ENCODE measurements around the gene SPPL3. TPM values are rescaled to one million over a fixed set of nuclear protein-coding genes. Genes with fewer than 3 reads are reported as not detected.

Gene SPPL3
- total RNA-seq, 2 experiments from 2014 or later = 38.3 to 43.4 TPM

GRCh38 chr12:120939523-120939922 is 35.4 kb upstream of the SPPL3 start:
- ChIA-PET POLR2A (no interaction called here), CTCF (interaction anchor here (1.0 to 1.7 kb wide), 2 partner anchors 32 to 157 kb away, joined by 3 to 4 read pairs; no protein-coding TSS in a partner anchor)
- Histone ChIP-seq H3K27me3 (ENCODE audit: control insufficient read depth in 1 of 2, insufficient read depth in 2 of 2, low read length in 2 of 2) (no peaks in the 10 kb centered on the region), H3K9me3 (ENCODE audit: control insufficient read depth in 1 of 2, insufficient read depth in 1 of 2, low read length in 2 of 2) (no peaks in the 10 kb centered on the region), H3K4me1 (ENCODE audit: insufficient read depth, low read length) (no peaks in the 10 kb centered on the region), H3K4me3 (ENCODE audit: low read length) (no peak overlapping the region), H3K36me3 (ENCODE audit: insufficient read depth, low read length) (no peaks in the 10 kb centered on the region), H3K27ac (ENCODE audit: low read depth in 1 of 2, low read length in 2 of 2) (no peak overlapping the region)
- ATAC-seq (ENCODE audit: poor library complexity) (no peak), DNase-seq (peak in 3 of 14 experiments; percentile 10 to 54 (median 54))
- intact Hi-C loops (cut with DNase I, micrococcal nuclease) = no loop called here
- Mint-ChIP-seq H3K27ac (no peak overlapping the region), H3K4me1 (ENCODE audit: low read depth) (peaks cover 2% of the 10 kb centered on the region), H3K4me3 (no peak overlapping the region), H3K9me3 (no peaks in the 10 kb centered on the region), H3K36me3 (ENCODE audit: low read depth) (no peaks in the 10 kb centered on the region), H3K27me3 (peaks cover 7% of the 10 kb centered on the region)
- no peak for TF ChIP-seq CTCF (IDR thresholded peaks at IDR 0.05)

GRCh38 chr12:120938496-120938895 is 34.3 kb upstream of the SPPL3 start:
- no peaks in the 10 kb centered on the region for H3K9me3 ChIP-seq (ENCODE audit: control insufficient read depth in 1 of 2, insufficient read depth in 1 of 2, low read length in 2 of 2)
- no peaks in the 10 kb centered on the region for H3K4me1 Mint-ChIP-seq (ENCODE audit: low read depth)
- H3K27me3 ChIP-seq (ENCODE audit: control insufficient read depth in 1 of 2, insufficient read depth in 2 of 2, low read length in 2 of 2) = no peaks in the 10 kb centered on the region
- H3K27me3 Mint-ChIP-seq = peaks cover 7% of the 10 kb centered on the region
- ATAC-seq (ENCODE audit: poor library complexity) = no peak
- ChIA-PET POLR2A (interaction anchor here (1.4 kb wide), 1 partner anchor 35 kb away, joined by 4 read pairs; no protein-coding TSS in a partner anchor), CTCF (interaction anchor here (1.7 kb wide), 1 partner anchor 158 kb away, joined by 3 read pairs; no protein-coding TSS in a partner anchor)
- DNase-seq = no peak
- no peaks in the 10 kb centered on the region for H3K36me3 ChIP-seq (ENCODE audit: insufficient read depth, low read length)
- H3K4me3 ChIP-seq (ENCODE audit: low read length) = no peak overlapping the region
- H3K27ac ChIP-seq (ENCODE audit: low read depth in 1 of 2, low read length in 2 of 2) = no peak overlapping the region
- H3K9me3 Mint-ChIP-seq = no peaks in the 10 kb centered on the region
- intact Hi-C loops (cut with DNase I, micrococcal nuclease) = no loop called here
- H3K4me3 Mint-ChIP-seq = no peak overlapping the region
- H3K27ac Mint-ChIP-seq = no peak overlapping the region
- no peaks in the 10 kb centered on the region for H3K36me3 Mint-ChIP-seq (ENCODE audit: low read depth)
- no peaks in the 10 kb centered on the region for H3K4me1 ChIP-seq (ENCODE audit: insufficient read depth, low read length)
- no peak for TF ChIP-seq CTCF (IDR thresholded peaks at IDR 0.05)

- Histone ChIP-seq H3K4me3 (ENCODE audit: low read length) (no peak overlapping the region), H3K36me3 (ENCODE audit: insufficient read depth, low read length) (no peaks in the 10 kb centered on the region), H3K27me3 (ENCODE audit: control insufficient read depth in 1 of 2, insufficient read depth in 2 of 2, low read length in 2 of 2) (no peaks in the 10 kb centered on the region), H3K9me3 (ENCODE audit: control insufficient read depth in 1 of 2, insufficient read depth in 1 of 2, low read length in 2 of 2) (no peaks in the 10 kb centered on the region), H3K27ac (ENCODE audit: low read depth in 1 of 2, low read length in 2 of 2) (no peak overlapping the region), H3K4me1 (ENCODE audit: insufficient read depth, low read length) (no peaks in the 10 kb centered on the region)
- H3K4me1 Mint-ChIP-seq (ENCODE audit: low read depth) = no peaks in the 10 kb centered on the region
- DNase-seq (peak in 2 of 14 experiments; percentile 4 to 15), ATAC-seq (ENCODE audit: poor library complexity) (no peak)
- intact Hi-C loops (cut with DNase I, micrococcal nuclease) = no loop called here
- H3K4me3 Mint-ChIP-seq = no peak overlapping the region
- no peaks in the 10 kb centered on the region for H3K36me3 Mint-ChIP-seq (ENCODE audit: low read depth)
- ChIA-PET POLR2A (no interaction called here), CTCF (no interaction called here)
- no peak for TF ChIP-seq CTCF (IDR thresholded peaks at IDR 0.05)
- peaks cover 7% of the 10 kb centered on the region for H3K27me3 Mint-ChIP-seq
- no peaks in the 10 kb centered on the region for H3K9me3 Mint-ChIP-seq
- no peak overlapping the region for H3K27ac Mint-ChIP-seq
Observed at GRCh38 chr12:120936197-120936596, 32.0 kb upstream of the SPPL3 start.
